Immature natural killer cell (primary cell): Measurements from ENCODE around the gene KCP. TPM values are rescaled to one million over a fixed set of nuclear protein-coding genes. Genes with fewer than 3 reads are reported as not detected.

ENCODE experiments used
- DNase-seq, 3 donors: peaks; one replicate each; pipeline ENCODE4 v3.0.0; 2022; ENCODE audit warnings: mixed read lengths in 1 of 3
- H3K27ac Mint-ChIP-seq, 6 donors: one replicate each; pipeline ENCODE4 v1.8.0; 2020; ENCODE audit warnings: mixed read lengths in 6 of 6, mild to moderate bottlenecking in 5 of 6, inconsistent platforms in 4 of 6, moderate library complexity in 3 of 6
- H3K27me3 Mint-ChIP-seq, 3 donors: one replicate each; pipeline ENCODE4 v1.8.0; 2020 to 2021; ENCODE audit warnings: low read depth in 3 of 3, mild to moderate bottlenecking in 3 of 3, mixed read lengths in 3 of 3, moderate library complexity in 3 of 3, inconsistent platforms in 1 of 3
- H3K36me3 Mint-ChIP-seq, 3 donors: one replicate each; pipeline ENCODE4 v1.8.0; 2020; ENCODE audit warnings: mixed read lengths in 3 of 3, inconsistent platforms in 2 of 3, mild to moderate bottlenecking in 2 of 3
- H3K4me1 Mint-ChIP-seq, 2 donors: one replicate each; pipeline ENCODE4 v1.8.0; 2020; ENCODE audit warnings: inconsistent platforms in 2 of 2, mild to moderate bottlenecking in 2 of 2, mixed read lengths in 2 of 2, moderate library complexity in 1 of 2
- H3K4me3 Mint-ChIP-seq, 5 donors: one replicate each; pipeline ENCODE4 v1.8.0; 2020; ENCODE audit warnings: mild to moderate bottlenecking in 5 of 5, mixed read lengths in 5 of 5, inconsistent platforms in 3 of 5, moderate library complexity in 3 of 5
- H3K9me3 Mint-ChIP-seq, 6 donors: one replicate each; pipeline ENCODE4 v1.8.0; 2020; ENCODE audit warnings: mild to moderate bottlenecking in 6 of 6, mixed read lengths in 6 of 6, inconsistent platforms in 4 of 6, moderate library complexity in 3 of 6
- polyA plus RNA-seq, 3 donors: library from polyadenylated mRNA; unstranded; fragments of 300-500 nt; fragmentation: Illumina TruSeq; gene quantifications; one replicate each; pipeline ENCODE4 v1.2.3, GENCODE V29; 2021

KCP gene
- polyA plus RNA-seq, 3 donors from 2014 or later = 0.16 TPM; not detected in 2

DNA sequence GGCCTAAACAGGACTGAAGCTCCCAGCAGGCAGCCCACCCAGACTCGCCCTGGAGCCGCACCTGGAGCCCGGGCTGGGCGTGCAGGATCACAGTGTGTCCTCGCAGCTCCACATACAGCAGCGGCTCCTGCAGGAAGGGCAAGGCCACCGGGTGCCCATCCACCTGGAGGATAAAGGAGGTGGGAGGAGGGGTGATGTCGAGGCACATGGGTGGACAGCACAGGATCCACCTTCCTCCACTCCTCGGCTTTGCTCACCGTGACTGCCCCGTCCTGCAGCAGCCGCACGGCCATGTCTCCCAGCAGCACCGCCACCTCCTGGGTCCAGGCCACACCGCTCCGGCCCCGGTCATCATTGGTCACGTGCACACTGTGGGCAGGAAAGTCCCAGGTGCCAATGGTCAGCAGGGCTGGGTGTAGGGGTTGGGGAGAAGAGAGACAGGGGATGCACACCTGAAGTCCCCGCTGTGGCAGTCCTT lies 31.0 kb downstream of the KCP start:
- DNase-seq = no peak
- H3K27ac Mint-ChIP-seq = no peak overlapping the region
- no peaks in the 10 kb centered on the region for H3K4me1 Mint-ChIP-seq
- H3K27me3 Mint-ChIP-seq = peaks cover 0 to 5% (median 2%) of the 10 kb centered on the region in 3 donors
- no peak overlapping the region for H3K4me3 Mint-ChIP-seq
- H3K9me3 Mint-ChIP-seq = no peaks in the 10 kb centered on the region
- H3K36me3 Mint-ChIP-seq = no peaks in the 10 kb centered on the region

DNA sequence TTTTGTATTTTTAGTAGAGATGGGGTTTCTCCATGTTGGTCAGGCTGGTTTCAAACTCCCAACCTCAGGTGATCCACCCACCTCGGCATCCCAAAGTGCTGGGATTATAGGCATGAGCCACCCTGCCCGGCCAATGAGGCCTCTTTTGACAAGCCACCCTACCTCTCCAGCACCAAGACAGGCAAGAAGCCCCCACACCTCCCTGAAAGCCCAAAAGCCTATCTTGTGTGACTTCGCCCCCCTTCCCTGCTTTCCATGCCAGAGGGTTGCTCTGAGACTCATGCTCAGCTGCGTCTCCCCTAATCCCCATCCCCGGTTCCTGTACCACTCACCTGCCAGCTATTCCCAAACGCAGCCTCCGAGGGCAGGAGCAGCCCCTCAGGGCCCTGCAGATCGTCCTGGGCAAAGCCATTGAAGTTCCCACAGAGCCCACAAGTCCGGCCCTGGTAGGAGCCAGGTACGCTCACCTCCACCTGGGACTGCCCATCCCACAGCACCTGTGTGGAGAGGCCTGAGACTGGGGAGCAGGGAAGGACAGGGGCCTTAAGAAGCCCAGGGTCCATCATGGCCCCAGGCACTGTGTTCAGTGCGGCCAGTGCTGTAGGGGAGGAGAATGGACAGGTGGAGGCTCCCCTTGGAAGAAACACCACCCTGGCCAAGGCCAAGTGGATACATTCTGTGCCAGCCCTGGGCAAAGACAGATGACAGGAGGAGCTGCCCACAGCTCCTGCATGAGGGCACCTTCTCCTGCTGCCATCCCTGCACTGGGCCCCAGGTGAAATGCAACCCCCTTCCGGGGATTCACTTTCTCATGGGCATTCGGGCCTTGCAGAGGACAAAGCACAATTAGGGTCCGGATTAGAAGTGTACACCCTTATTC lies 32.0 kb downstream of the KCP start:
- no peaks in the 10 kb centered on the region for H3K36me3 Mint-ChIP-seq
- no peaks in the 10 kb centered on the region for H3K4me1 Mint-ChIP-seq
- no peak overlapping the region for H3K27ac Mint-ChIP-seq
- peaks cover 0 to 5% (median 0%) of the 10 kb centered on the region in 3 donors for H3K27me3 Mint-ChIP-seq
- no peak for DNase-seq
- no peak overlapping the region for H3K4me3 Mint-ChIP-seq
- no peaks in the 10 kb centered on the region for H3K9me3 Mint-ChIP-seq

DNA sequence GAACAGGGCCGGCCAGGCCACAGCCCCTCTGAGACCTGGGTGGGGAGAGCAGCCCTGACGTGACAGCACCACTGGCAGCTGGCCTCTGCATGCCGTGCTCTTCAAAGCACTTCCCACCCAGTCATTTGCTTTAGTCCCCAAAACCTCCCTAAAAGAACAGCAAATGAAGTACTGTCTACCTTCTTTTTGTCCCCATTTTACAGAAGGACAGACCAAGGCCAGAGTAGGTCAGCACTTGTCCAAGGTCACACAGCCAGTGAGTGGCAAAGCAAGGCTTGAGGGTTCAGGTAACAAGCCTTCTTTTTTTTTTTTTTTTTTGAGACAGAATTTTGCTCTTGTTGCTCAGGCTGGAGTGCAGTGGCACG lies 32.8 kb downstream of the KCP start:
- H3K9me3 Mint-ChIP-seq = no peaks in the 10 kb centered on the region
- H3K4me1 Mint-ChIP-seq = no peaks in the 10 kb centered on the region
- H3K27me3 Mint-ChIP-seq = peaks cover 0 to 5% (median 0%) of the 10 kb centered on the region in 3 donors
- H3K27ac Mint-ChIP-seq = no peak overlapping the region
- DNase-seq = no peak
- no peaks in the 10 kb centered on the region for H3K36me3 Mint-ChIP-seq
- no peak overlapping the region for H3K4me3 Mint-ChIP-seq

DNA sequence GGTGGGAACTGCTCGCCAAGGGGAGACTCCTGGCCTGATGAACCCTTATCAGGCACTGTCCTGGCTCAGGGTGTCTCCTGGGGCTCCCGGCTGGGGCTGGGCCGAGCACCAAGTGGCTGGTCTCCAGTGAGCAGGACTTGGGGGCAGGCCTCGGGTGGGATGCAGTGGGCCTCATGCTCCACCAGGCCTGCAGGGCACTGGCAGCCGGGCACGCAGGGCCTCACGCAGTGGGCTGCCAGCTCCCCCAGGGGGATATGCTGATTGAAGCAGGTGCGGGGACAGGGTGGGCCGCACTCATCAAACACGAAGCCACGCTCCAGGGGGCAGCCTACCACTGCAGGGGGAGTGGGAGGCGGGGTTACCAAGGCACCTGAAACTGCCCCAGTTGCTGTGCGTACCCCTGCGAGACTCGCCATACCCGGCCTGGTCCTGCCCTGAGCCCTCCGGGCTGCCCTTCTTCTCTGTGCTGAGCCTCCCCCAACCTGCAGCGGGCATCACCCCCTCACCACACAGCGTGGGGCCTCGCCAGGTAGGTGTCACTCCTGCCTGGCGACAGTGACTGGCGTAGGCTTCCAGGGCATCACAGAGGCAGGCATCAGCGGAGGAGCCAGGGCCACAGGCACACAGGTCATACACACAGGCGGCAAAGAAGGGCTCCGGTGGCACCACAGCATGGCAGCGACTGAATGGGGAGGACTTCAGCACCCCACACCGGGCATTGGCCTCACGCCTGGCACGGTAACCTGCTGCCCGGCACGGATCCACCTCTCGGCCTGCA lies 33.3 kb downstream of the KCP start:
- Mint-ChIP-seq H3K4me1 (no peaks in the 10 kb centered on the region), H3K4me3 (no peak overlapping the region), H3K27me3 (peaks cover 0 to 5% (median 0%) of the 10 kb centered on the region in 3 donors), H3K9me3 (no peaks in the 10 kb centered on the region), H3K27ac (no peak overlapping the region), H3K36me3 (no peaks in the 10 kb centered on the region)
- DNase-seq = no peak

DNA sequence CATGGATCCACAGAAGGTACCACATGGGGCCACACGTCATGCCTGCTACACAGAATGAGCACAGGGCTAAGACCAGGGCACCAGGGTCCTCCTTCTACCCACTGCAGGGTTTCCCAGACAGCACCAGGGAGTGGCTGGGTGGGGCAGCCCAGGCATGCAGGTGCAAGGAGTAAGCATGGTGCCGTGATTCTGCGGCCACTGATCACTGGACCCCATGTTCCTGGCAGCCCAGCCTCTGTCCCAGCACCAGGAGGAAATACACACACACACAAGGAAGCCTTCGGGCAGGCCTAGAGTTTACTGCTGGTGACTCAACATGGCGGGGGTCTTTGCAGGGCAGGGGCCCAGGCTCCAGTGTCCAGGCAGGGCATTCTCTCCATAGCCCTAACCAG lies 33.9 kb downstream of the KCP start:
- no peaks in the 10 kb centered on the region for H3K4me1 Mint-ChIP-seq
- no peaks in the 10 kb centered on the region for H3K9me3 Mint-ChIP-seq
- H3K27ac Mint-ChIP-seq = no peak overlapping the region
- H3K4me3 Mint-ChIP-seq = no peak overlapping the region
- H3K36me3 Mint-ChIP-seq = no peaks in the 10 kb centered on the region
- H3K27me3 Mint-ChIP-seq = peaks cover 0 to 5% (median 0%) of the 10 kb centered on the region in 3 donors
- no peak for DNase-seq

DNA sequence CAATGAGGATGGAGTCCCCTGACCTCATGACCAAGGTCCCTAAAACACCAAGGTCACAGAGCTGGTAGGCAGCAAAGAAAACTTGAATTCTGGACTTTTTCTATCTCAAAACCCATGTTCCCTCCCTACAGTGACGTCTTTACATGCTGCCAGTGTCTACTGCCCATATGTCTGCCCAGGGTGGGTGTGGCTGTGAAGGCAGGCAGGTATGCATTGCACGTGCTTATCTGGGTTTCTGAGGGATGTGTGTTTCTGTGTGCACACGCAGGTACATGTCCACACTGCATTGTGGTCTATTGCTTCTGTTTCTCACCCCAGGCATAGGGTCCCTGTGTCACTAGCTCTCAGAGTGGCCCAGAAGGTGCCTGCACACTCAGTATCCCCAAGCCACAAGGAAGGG lies 34.4 kb downstream of the KCP start:
- no peak overlapping the region for H3K27ac Mint-ChIP-seq
- DNase-seq = no peak
- no peak overlapping the region for H3K4me3 Mint-ChIP-seq
- H3K27me3 Mint-ChIP-seq = peaks cover 0 to 2% (median 0%) of the 10 kb centered on the region in 3 donors
- no peaks in the 10 kb centered on the region for H3K9me3 Mint-ChIP-seq
- no peaks in the 10 kb centered on the region for H3K36me3 Mint-ChIP-seq
- H3K4me1 Mint-ChIP-seq = no peaks in the 10 kb centered on the region

DNA sequence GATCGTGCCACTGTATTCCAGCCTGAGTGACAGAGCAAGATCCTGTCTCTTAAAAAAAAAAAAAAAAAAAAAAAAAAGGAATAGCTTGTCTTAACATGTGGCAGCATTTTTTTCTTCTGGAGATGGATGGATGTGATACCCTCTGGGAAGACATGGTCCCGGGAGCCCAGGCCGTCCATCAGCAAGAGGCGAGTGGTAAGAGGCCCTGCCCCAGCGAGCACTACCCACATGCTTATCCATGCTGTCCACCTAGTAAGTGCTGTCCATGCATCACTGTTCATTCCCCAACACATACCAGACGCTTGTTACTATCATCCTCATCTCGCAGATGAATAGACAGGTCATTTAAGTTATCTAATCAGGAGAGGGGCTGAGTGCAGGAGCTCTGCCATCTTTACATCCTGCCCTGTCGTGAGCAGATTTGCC lies 35.0 kb downstream of the KCP start:
- no peak overlapping the region for H3K4me3 Mint-ChIP-seq
- H3K27me3 Mint-ChIP-seq = peaks cover 0 to 2% (median 0%) of the 10 kb centered on the region in 3 donors
- H3K4me1 Mint-ChIP-seq = peaks cover 0 to under 1% of the 10 kb centered on the region in 2 donors
- no peak for DNase-seq
- H3K27ac Mint-ChIP-seq = no peak overlapping the region
- H3K36me3 Mint-ChIP-seq = no peaks in the 10 kb centered on the region
- no peaks in the 10 kb centered on the region for H3K9me3 Mint-ChIP-seq

DNA sequence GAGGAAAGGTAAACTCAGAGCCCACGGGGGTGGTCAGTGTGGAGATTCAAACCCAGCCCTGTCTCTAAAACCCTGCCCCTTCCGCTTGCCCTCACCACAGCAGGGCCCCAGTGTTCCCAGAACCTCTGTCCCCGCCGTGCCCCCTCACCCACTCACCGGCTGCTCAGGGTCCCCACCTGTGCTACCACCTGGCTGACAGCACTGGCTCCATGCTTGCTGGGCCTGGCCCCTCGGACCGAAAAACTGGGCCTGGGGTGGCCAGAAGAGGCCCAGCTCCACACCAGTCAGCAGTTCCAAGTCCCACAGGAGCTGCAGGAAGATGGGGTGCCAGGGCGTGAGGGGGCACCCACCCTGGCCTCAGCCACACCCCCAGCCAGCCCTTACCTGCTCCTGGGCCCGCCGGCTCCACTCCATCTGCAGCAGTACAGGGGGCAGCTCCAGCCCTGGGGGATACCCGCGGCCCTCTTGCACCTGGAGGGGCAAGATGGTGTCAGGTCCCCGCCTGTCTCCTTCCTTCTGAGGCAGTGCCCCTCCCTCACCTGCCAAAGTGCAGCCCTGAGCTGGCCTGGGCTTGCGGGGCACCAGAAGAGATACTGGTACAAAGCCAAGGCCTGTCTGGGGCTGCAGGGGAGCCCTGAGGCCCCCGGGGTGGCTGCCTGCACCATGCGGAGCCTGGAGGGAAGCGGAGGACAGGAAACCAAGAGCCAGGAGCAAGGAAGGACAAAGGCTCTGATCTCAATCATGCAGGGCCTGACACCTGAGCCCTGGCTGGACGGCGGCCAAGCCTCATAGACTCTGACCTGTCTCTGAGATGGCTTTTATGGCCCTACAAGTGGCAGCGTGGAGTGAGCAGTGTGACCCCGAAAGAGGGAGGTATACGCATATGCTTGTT lies 36.1 kb downstream of the KCP start:
- Mint-ChIP-seq H3K27me3 (peaks cover 0 to 2% (median 0%) of the 10 kb centered on the region in 3 donors), H3K9me3 (no peaks in the 10 kb centered on the region), H3K4me1 (peaks cover 6% of the 10 kb centered on the region in 2 donors), H3K4me3 (no peak overlapping the region), H3K36me3 (no peaks in the 10 kb centered on the region), H3K27ac (no peak overlapping the region)
- no peak for DNase-seq

DNA sequence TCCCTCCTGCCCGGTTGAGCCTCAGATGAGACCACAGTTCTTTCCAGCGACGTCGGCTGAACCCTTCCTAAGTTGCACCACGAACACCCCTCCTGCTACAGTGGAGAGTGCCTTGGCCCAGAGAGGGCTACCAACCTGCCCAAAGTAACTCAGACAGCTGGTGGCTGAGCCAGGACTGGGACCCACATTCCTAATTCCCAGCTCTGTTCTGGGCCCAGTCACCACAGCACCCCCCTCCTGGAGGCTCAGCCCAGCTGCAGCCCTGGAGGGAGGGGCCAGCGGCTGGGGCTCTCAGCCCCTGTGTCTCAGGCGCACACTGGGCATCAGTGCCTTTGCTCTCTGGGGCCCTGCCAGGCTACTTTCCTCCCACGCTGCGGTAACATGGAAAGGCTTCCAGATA lies 37.3 kb downstream of the KCP start:
- H3K4me1 Mint-ChIP-seq = peaks cover 6 to 10% of the 10 kb centered on the region in 2 donors
- H3K27me3 Mint-ChIP-seq = no peaks in the 10 kb centered on the region
- no peaks in the 10 kb centered on the region for H3K9me3 Mint-ChIP-seq
- no peak overlapping the region for H3K27ac Mint-ChIP-seq
- DNase-seq = no peak
- H3K4me3 Mint-ChIP-seq = no peak overlapping the region
- no peaks in the 10 kb centered on the region for H3K36me3 Mint-ChIP-seq

DNA sequence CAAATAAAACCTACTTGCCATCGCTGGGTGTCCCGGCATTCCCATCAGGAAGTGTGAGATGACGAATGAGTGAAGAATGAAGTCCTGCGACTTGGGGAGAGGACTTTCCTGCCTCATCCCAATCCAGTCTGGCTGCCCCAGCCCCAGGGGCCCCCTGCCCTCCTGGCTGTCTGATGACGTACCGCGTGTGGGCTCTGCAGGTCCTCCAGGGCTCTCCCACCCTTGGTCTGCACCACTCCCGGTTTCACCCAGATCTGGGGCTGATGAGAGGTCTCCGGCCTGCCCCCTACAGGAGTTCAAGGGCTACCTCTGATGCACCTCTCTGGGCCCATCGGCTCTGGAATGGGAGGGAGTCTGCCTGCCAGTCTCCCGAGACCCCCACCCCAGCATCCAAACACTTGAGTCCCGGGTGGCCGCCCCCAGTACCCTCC lies 38.1 kb downstream of the KCP start:
- DNase-seq = no peak
- H3K27me3 Mint-ChIP-seq = peaks cover 0 to 2% (median 0%) of the 10 kb centered on the region in 3 donors
- H3K4me1 Mint-ChIP-seq = peaks cover 6 to 12% of the 10 kb centered on the region in 2 donors
- peak overlapping the region in 1 of 5 donors; percentile 13 for H3K4me3 Mint-ChIP-seq
- no peaks in the 10 kb centered on the region for H3K9me3 Mint-ChIP-seq
- no peaks in the 10 kb centered on the region for H3K36me3 Mint-ChIP-seq
- H3K27ac Mint-ChIP-seq = no peak overlapping the region

DNA sequence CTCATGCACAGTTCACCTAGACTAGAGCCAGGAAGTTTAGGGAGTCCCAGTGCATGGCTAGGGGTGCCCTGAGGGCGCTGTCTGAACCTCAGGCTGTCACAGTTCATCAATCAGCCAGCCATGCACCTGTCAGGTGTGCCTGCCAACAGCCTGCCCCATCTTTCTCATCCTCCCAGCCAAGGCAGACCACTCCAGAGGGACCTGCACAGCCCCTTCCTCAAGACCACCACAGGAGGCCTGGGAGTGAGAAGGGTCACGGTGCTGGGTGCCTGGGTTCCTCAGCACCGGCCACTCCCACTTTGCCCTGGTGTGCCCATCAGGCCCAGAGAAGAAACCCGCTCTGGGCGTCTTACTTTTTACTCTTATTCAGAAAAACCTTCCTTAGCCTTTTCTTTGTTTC lies 39.5 kb downstream of the KCP start:
- H3K9me3 Mint-ChIP-seq = no peaks in the 10 kb centered on the region
- H3K4me1 Mint-ChIP-seq = peaks cover 6 to 15% of the 10 kb centered on the region in 2 donors
- no peaks in the 10 kb centered on the region for H3K36me3 Mint-ChIP-seq
- H3K27ac Mint-ChIP-seq = no peak overlapping the region
- peaks cover 0 to 2% (median 2%) of the 10 kb centered on the region in 3 donors for H3K27me3 Mint-ChIP-seq
- DNase-seq = no peak
- peak overlapping the region; percentile 47 to 83 (median 77) for H3K4me3 Mint-ChIP-seq

DNA sequence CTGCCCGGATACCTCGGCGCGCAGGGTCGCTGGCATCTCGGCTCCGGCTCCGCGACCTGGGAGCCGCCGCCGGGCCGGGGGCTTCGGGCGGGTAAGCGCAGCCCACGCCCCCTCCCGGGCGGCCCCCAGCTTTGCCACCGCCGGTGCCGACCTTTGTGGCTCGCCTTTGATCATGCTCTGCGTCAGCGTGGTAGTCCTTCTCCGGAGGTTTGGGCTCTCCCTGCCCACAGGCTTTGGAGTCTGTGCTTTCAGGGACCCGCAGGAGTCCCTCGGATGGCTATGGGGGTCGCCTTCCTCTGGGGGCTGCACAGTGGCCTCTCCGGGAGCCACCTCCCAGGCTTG lies 40.6 kb downstream of the KCP start:
- Mint-ChIP-seq H3K27me3 (peaks cover 0 to 2% (median 2%) of the 10 kb centered on the region in 3 donors), H3K27ac (no peak overlapping the region), H3K36me3 (peaks cover 0 to 8% (median 4%) of the 10 kb centered on the region in 3 donors), H3K4me1 (peaks cover 12 to 23% of the 10 kb centered on the region in 2 donors), H3K4me3 (peak overlapping the region; percentile 77 to 83 (median 82)), H3K9me3 (no peaks in the 10 kb centered on the region)
- DNase-seq = no peak

DNA sequence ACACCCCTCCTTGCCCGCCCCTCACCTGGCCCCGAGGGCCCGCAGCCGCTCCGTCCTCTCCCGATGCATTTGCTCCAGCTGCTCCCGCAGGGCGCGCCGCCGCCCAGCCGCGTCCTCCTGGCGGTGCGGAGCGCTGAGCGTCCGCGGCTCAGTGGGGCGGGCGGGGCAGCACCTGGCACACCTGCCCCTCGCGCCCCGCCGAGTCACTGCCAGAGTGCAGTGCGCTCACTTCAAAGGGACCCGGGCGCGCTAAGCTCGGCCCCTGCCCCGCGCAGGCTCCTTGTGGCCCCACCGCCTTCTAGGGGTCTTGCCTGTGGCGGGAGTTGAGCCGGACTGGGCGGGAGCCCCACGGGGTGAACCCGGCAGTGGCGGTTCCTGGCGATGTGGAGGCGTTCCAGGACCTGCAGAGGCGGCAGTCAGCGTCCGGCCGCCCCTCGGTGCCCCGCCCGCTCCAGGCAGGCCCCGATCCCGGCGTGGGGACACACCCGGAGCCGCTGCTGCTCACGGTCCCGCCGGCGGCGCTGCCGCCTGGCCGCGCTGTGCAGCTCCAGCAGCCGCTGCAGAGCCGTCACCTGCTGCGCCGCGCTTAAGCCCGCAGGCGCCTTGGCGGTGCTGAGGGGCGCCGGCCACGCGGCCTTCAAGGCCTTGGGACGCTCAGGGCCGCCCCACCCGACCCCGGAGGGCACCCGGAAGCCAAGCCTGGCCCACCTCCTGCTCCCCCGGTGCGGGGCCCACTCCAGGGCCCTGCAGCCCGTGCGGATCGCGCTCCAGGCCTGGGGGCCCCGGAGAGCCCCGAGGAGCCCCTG lies 41.2 kb downstream of the KCP start:
- Mint-ChIP-seq H3K27me3 (peaks cover 0 to 2% (median 2%) of the 10 kb centered on the region in 3 donors), H3K36me3 (peaks cover 0 to 8% (median 4%) of the 10 kb centered on the region in 3 donors), H3K4me1 (peaks cover 18 to 24% of the 10 kb centered on the region in 2 donors), H3K27ac (no peak overlapping the region), H3K9me3 (no peaks in the 10 kb centered on the region), H3K4me3 (peak overlapping the region; percentile 63 to 68 (median 66))
- DNase-seq = peak; percentile 39 to 47 (median 40)
